NCI-H2227 (cell line): ENCODE measurements around the gene AMBRA1.

Experiments used
- DNase-seq: peaks from one replicate; lab custom pipeline; 2025; ENCODE audit not compliant: unreplicated experiment; lab: John Stamatoyannopoulos, UW

AMBRA1 gene

GRCh38 chr11:46387456-46387855 lies 206.4 kb downstream of the AMBRA1 start:
- DNase-seq, result no peak

GRCh38 chr11:46386674-46387073 lies 207.1 kb downstream of the AMBRA1 start:
- DNase-seq, result no peak

- no peak for DNase-seq
These were observed 207.7 kb downstream of the AMBRA1 start for GRCh38 chr11:46386005-46386578.

- no peak for DNase-seq
These were observed 208.4 kb downstream of the AMBRA1 start for GRCh38 chr11:46385169-46386004.

GRCh38 chr11:46383974-46384701 lies 209.7 kb downstream of the AMBRA1 start:
- DNase-seq, result no peak

- no peak for DNase-seq
These were observed 210.4 kb downstream of the AMBRA1 start for GRCh38 chr11:46383404-46383758.

- DNase-seq, result peak; percentile 72
These were observed 211.0 kb downstream of the AMBRA1 start for GRCh38 chr11:46382646-46383403.

- peak; percentile 76 for DNase-seq
These were observed 211.8 kb downstream of the AMBRA1 start for GRCh38 chr11:46381819-46382645.

GRCh38 chr11:46381048-46381818 lies 212.6 kb downstream of the AMBRA1 start, which contains the start of gene MDK:
TSS of gene MDK (plus strand) at chr11:46381669. CDS start at chr11:46382058, 389 bp downstream.
- DNase-seq, result peak; percentile 82

- peak; percentile 61 for DNase-seq
These were observed 213.3 kb downstream of the AMBRA1 start for GRCh38 chr11:46380340-46381047.

- DNase-seq, result peak; percentile 54
These were observed 214.1 kb downstream of the AMBRA1 start for GRCh38 chr11:46379482-46380293.

GRCh38 chr11:46378811-46379481 lies 214.9 kb downstream of the AMBRA1 start:
- no peak for DNase-seq

GRCh38 chr11:46378296-46378695 lies 215.5 kb downstream of the AMBRA1 start:
- no peak for DNase-seq

GRCh38 chr11:46377831-46378230 lies 216.0 kb downstream of the AMBRA1 start:
- DNase-seq, result no peak

GRCh38 chr11:46377290-46377689 lies 216.5 kb downstream of the AMBRA1 start:
- no peak for DNase-seq

GRCh38 chr11:46376258-46377050 lies 217.4 kb downstream of the AMBRA1 start:
- DNase-seq, result no peak
